EL (cell line): Measurements from ENCODE around the gene SLC43A2.

Experiments
- DNase-seq: peaks from one replicate; pipeline ENCODE4 v3.0.0-alpha.2; 2016

The SLC43A2 gene

DNA sequence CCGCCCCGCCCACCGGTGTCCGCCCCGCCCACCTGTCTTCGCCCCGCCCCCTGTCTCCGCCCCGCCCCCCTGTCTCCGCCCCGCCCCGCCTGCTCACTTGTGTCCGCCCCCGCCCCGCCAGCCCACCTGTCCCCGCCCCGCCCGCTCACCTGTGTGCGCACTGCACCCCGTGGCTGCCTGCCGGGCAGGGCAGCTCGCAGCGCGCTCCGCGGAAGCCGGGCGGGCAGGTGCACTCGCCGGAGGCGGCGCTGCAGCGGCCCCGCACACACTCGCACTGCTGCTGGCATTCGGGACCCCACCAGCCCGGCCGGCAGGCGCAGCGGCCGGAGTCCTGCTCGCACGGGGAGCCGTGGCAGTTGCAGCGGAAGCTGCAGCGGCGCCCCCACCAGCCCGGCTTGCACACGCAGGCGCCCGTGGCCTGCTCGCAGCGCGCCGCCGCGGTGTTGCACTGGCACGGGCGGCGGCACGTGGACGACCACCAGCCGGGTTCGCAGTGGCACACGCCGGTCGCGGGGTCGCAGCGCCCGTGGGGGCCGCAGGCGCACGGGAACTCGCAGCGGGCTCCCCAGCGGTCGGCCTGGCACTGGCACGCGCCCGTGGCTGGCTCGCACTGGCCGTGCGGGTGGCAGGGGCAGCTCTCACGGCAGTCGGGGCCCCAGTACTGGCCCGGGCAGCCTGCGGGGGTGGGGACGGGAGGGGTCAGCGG, 14.8 kb upstream of the SLC43A2 start:
- peak; percentile 42 for DNase-seq

DNA sequence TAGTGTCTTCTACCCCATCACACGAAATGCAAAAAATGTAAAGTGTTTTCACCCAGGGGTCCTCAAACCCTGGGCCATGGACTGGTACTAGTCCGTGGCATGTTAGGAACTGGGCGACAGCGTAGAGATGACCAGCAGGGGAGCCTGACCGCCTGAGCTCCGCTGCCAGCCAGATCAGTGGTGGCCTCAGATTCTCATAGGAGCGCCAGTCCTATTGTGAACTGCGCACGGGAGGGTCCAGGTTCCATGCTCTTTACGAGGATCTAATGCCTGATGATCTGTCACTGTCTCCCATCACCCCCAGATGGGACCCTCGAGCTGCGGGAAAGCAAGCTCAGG, 12.4 kb upstream of the SLC43A2 start:
- DNase-seq: no peak

DNA sequence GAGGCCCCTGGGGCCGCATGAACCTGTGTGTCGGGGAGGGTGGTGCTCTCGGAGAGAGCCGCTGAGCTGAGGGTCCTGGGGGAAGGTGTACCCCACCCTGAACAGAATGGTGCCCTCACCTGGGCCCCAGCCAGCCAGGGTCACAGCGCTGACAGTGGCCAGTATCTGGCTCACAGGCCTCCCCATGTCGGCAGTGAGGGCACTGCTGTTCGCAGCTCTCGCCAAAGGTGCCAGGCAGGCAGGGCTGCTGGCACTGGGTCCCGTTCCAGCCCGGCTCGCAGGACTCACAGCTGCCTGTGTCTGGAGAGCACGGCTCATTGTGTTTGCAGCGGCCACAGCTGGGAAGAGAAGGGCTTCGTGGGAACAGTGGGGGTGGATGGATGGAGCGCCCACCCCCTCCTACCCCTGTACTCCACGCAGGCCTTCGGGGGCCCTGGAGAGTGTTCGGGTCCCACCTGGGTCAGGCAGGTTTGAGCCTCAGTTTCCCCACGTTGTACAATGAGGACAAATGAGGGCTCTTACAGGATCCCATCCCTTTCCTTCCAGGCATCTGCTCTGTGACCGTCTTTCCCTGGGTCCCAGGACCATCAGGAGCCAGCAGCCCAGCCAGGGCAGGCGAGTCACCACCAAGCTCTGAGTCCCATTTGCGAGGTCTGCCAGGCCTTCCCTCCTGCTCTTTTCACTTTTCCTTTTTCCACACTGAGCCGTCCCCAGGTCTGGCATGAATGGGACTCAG, 11.9 kb upstream of the SLC43A2 start:
- DNase-seq: no peak

DNA sequence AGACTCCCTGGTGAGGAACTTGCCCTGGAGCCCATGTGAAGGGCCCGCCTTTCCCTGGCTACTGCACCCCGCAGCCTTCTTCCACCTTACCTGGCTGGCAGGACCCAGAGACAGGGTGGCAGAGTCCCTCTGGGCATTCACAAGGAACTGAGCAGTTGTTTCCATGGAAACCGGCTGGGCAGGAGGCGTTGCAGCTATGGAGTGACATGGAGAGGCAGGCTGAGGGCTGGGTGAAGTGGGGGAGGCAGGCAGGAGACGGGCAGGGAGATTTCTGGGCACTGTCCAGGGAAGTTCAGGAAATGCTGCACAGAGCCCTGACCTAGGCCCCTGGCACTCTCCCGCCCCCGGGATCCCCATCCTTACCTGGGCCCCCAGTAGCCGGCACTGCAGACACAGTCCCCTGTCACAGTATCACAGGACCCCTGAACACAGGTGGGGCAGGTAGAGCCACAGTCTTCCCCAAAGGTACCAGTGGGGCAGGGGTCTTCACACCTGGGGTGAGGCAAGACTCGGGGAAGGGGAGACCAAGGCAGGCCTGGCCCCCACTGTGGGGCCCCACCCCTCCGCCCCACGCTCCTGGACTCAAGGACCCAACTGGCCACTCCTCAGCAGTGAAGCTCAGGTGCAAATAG, 11.0 kb upstream of the SLC43A2 start:
- no peak for DNase-seq

DNA sequence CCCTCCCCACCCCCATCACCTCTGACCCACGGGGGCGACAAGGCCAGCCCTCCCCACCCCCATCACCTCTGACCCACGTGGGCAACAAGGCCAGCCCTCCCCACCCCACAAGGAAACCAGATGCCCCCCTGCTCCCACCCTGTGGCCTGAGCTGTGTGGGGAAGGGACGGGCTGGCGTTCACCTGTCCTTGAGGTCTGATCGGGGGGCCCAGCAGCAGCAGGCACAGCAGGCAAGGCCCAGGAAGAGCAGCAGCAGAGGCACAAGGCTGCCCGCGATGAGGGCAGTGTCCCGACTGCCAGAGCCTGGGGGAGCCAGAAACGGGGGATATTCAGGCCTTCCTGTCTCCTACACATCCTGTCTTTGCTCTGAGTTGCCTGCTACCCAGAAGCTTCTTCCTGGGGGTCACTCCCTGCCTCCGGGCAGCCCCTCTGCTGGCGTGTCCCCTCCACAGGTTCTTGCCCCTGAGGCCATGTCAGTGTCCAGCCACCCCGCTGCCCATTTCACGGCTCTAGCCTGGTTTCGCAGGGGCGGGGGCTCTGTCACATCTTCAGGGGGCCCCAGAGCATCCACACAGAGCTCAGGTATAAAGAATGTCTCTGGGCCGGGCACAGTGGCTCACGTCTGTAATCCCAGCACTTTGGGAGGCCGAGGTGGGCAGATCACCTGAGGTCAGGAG, 10.1 kb upstream of the SLC43A2 start:
- no peak for DNase-seq

DNA sequence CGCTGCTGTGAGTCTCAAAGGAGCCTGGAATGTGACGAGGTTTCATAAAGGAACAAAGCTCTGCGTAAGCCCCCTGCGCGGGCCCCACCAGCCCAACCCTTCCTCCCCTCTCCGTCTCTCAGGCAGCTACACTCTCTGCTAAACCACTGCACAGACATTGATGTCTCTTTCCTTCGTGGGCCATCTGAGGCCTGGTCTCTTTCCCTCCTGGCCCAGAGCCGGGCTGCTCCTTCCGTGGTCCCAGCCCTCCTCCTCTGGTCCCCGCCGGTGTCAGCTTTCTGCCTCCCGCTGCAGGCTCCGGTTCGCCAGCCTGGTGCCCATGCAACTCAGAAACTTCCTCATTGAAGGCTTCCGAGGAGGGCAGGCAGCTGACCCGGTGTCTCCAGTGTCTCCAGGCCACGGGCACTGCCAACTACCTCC, 9.5 kb upstream of the SLC43A2 start:
- DNase-seq: no peak

- DNase-seq: no peak
Observed at GRCh38 chr17:1636732-1637285, 8.2 kb upstream of the SLC43A2 start.

GRCh38 chr17:1635675-1636465, 7.2 kb upstream of the SLC43A2 start:
- DNase-seq: no peak

DNA sequence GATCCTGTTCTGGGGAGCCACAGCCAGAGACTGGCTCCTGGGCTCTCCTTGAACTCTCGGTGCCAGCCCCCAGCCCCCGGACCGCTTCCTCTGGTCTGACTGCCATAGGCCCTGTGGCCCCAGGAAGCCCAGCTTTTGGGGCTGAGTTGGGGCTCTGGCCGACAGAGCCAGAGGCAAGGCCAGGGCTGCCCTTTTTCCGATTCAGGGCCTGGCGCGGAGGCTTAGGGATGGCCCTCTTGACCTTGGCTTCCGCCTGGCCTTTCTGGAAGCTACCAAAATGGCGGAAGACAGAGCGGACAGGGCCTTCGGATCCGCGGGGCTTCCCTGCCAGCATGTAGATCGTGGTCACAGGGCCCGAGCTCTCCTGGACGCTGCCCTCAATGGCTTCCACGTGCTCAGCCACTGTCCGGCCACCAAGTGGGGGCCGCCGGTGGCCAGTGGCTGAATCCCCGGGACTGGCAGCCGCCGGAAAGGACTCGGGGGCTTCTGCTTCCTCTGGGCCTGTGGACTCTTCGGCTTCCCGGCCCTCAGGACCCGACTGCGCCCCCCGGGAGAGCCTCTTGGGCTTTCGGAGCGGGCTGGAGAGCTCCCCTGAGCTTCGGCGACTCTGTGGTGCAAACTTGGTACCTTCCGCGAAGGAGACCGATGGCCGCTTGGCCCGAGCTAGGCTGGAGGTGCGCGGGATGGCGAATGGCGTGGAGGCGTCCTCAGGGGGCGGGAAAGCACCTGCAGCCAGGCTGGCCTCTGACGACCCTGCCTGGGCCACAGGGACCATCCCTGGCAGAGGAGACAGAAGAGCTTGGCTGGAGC, 6.4 kb upstream of the SLC43A2 start:
- DNase-seq: no peak

- DNase-seq: no peak
Observed at GRCh38 chr17:1630662-1631061, 2.0 kb upstream of the SLC43A2 start.

- peak; percentile 46 for DNase-seq
Observed at GRCh38 chr17:1629504-1630310, 1.1 kb upstream of the SLC43A2 start.

GRCh38 chr17:1628856-1629503, 346 bp upstream of the SLC43A2 start:
- peak; percentile 95 for DNase-seq

DNA sequence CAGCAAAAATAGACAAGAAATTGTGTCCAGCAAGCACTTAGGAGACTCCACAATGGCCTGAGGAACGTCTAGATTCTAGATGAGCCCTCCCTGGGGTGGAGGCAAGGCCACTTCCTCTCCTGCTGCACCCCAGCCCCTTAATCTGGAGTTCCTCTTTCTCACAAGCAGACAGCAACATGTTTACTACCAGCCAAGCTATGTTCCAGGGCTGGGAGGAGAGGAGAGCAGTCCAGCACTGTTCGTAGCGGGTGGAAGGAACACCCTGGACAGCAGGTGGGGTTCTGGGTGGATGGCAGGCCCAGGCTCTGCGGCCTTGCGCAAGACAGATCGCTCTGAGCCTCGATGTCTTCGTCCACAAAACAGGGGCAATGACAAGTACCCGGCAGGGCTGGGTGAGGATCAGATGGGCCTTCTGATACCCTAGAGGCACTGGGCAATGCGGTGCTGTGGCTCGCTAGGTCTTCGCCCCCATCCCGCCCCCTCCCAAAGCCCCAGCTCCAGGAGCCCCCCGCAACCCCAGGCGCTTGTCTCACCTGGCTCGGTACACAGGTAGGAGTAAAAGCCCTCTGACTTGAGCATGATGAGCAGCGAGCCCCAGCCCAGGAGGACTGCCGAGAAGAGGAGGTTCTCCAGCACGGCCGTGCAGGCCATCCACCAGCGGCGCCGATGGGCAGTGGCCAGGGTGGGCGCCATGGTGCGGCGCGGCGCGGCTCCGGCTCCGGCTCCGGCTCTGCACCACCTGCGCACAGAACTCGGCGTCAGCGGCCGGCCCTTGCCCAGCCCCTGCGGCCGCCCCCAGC, 1.3 kb downstream of the SLC43A2 start:
- DNase-seq: no peak

DNA sequence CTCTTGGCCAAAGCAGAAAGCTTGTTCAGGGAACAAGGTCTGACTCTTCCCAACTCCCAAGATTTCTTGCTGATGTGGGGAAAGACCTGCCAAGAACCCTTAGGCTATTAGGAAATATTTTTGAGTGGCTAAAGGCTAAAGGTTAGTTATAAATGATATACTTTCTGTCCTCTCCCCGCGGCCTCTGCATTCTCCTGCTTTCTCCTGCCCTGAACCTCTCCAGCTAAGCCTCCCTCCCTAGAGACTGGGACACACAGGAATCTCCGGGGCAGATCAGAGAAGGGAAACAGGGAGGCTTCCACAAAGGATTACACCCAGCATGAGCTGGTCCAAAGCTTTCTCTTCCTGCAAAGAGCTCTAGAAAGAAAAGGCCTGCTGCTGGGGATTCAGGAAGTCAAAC, 2.3 kb downstream of the SLC43A2 start:
- DNase-seq: no peak

DNA sequence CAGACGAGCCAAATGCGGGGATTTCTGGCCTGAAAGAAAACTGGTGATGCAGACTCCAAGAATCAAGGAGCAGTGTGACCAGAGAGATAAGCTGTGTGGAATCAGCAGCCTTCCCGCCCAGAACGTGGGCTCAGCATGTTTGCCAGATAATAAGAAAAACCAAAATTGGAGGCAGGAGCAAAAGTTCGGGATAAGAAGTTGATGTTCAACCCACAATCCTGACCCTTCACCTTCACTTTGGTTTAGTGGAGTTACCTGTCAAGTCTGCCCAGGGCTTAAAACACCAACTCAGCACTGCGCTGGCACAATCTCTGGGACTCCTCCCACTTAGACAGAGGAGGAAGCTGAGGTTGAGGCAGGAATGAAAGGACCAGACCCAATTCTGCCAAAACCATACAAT, 3.1 kb downstream of the SLC43A2 start:
- no peak for DNase-seq

GRCh38 chr17:1625053-1625452, 3.6 kb downstream of the SLC43A2 start:
- no peak for DNase-seq

- DNase-seq: no peak
Observed at GRCh38 chr17:1624650-1625049, 4.0 kb downstream of the SLC43A2 start.

DNA sequence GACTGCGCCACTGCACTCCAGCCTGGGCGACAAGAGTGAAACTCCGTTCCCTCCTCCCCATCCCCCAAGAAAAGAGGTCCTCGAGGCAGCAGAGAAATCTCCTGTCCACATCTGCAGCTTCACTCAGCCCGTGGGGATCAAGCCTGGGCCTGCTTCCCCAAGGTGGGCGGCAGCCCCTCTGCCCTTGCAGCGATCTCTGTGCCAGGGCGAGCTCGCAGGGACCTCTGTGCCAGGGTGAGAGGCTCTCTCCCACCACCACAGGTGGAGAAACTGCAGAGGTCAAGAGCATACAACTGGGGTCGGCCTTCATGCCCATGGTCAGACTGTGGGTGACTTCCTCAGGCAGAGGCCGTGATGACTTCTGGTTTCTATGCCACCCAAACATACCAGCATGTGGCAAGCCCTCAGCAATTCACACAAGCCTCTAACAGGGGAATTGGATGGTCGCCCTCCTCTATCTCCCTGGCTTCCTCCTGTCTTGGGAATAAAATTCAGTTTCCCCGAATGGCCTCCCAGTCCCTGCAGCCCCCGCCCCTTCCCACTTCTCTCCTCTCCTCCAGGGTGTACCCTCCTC, 5.5 kb downstream of the SLC43A2 start:
- no peak for DNase-seq
